ENCODE results near the gene GALK1.

DNA sequence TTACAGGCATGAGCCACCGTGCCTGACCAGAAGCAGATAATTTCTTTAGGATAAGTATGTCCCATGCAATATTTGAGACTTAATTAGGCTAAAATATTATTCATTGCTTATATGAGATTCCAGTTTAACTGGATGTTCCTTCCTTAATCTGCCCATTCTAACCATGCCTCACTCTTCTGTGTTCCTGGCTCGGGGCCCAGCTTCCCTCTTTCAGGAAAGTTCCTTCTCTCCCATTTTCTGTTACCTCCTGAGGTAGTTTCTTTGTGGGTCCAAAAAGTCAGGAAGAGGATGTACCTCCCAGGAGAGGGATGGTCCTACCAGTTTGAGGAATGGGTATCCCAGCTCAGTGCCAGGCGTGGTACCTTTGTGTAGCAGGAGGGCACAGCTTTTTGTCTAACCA lies 42.9 kb upstream of the GALK1 start:
- TF ChIP-seq POLR2A (IDR thresholded peaks at IDR 0.05): no peak
- no peak for TF ChIP-seq CTCF (IDR thresholded peaks at IDR 0.05)

All from lower leg skin (tissue), 3 donors.